B cell (primary cell): Measurements from ENCODE around the gene PACSIN1. TPM values are rescaled to one million over a fixed set of nuclear protein-coding genes. Genes with fewer than 3 reads are reported as not detected.

Experiments used
- ATAC-seq: fragments of 200-7000 bp; cut with Tn5 transposase; one replicate; pipeline ENCODE4 v1.10.0; 2021; ENCODE audit warnings: low read depth, mild to moderate bottlenecking, moderate number of reproducible peaks, moderate library complexity
- CTCF ChIA-PET: fragments of 350-600 bp; sonication (Branson Sonifier 250); formaldehyde crosslinking; loops from one replicate; lab custom pipeline; 2021; ENCODE audit warnings: antibody characterized with exemption, inconsistent platforms; lab: Charles Lee
- POLR2A ChIA-PET: fragments of 350-600 bp; sonication (Branson Sonifier 250); formaldehyde crosslinking; loops from one replicate; lab custom pipeline; 2021; ENCODE audit warnings: antibody characterized with exemption; lab: Charles Lee
- DNase-seq: peaks from one replicate; pipeline ENCODE4 v3.0.0; 2013
- H2AFZ ChIP-seq: 2 replicates; pipeline ENCODE4 v1.6.1; 2012; ENCODE audit warnings: mild to moderate bottlenecking, low read depth, low read length; ENCODE audit not compliant: insufficient read depth, poor library complexity, severe bottlenecking
- H3K27ac ChIP-seq, 2 donors: 1 replicate in 1 of 2; 2 replicates in 1 of 2; pipeline ENCODE4 v1.5.1; 2012 to 2013; ENCODE audit warnings: low read length in 2 of 2, mild to moderate bottlenecking in 2 of 2, moderate library complexity in 1 of 2
- H3K27me3 ChIP-seq, 4 experiments: fragments of 200-600 bp in 1 of 4; sonication (generic) in 1 of 4; replicated peaks in 1 of 4; 1 replicate in 2 of 4; 2 replicates in 2 of 4; pipeline versions ENCODE4 v1.6.1 to v1.7.0; 2013 to 2016; ENCODE audit warnings: low read length in 3 of 4, mild to moderate bottlenecking in 2 of 4, mixed read lengths in 1 of 4, moderate library complexity in 1 of 4; ENCODE audit not compliant: insufficient read depth in 4 of 4, control insufficient read depth in 3 of 4; ENCODE audit errors: control extremely low read depth in 1 of 4
- H3K36me3 ChIP-seq, 2 experiments: replicated peaks in 1 of 2; 1 replicate in 1 of 2; 2 replicates in 1 of 2; pipeline versions ENCODE4 v1.6.1 to v1.7.1; 2013; ENCODE audit warnings: low read length in 1 of 2; ENCODE audit not compliant: insufficient read depth in 2 of 2, control insufficient read depth in 1 of 2; ENCODE audit errors: control extremely low read depth in 1 of 2, extremely low read depth in 1 of 2
- H3K4me1 ChIP-seq, 2 donors: fragments of 200-600 bp in 1 of 2; sonication (generic) in 1 of 2; 1 replicate in 1 of 2; 2 replicates in 1 of 2; pipeline versions ENCODE4 v1.5.1 to v1.6.1; 2013 to 2017; ENCODE audit warnings: low read length in 2 of 2; ENCODE audit not compliant: control insufficient read depth in 2 of 2, insufficient read depth in 2 of 2
- H3K4me2 ChIP-seq: replicated peaks from 2 replicates; pipeline ENCODE3; 2012; ENCODE audit warnings: mild to moderate bottlenecking, low read depth, low read length; ENCODE audit not compliant: poor library complexity, severe bottlenecking
- H3K4me3 ChIP-seq, 5 experiments: fragments of 200-600 bp in 1 of 5; sonication (generic) in 1 of 5; 1 replicate in 3 of 5; 2 replicates in 2 of 5; pipeline versions ENCODE4 v1.5.1 to v1.7.0; 2011 to 2016; ENCODE audit warnings: low read length in 4 of 5, mild to moderate bottlenecking in 4 of 5, low read depth in 2 of 5, control low read depth in 1 of 5, moderate library complexity in 1 of 5; ENCODE audit not compliant: insufficient read depth in 1 of 5; ENCODE audit errors: control extremely low read depth in 1 of 5, extremely low read depth in 1 of 5
- H3K79me2 ChIP-seq: fragments of 200-600 bp; sonication (generic); one replicate; pipeline ENCODE4 v1.6.0; 2016; ENCODE audit warnings: low read length; ENCODE audit not compliant: control insufficient read depth, insufficient read depth
- H3K9ac ChIP-seq: fragments of 200-600 bp; sonication (generic); 2 replicates; pipeline ENCODE4 v1.6.1; 2017; ENCODE audit warnings: mild to moderate bottlenecking, low read length, moderate library complexity
- H3K9me3 ChIP-seq, 3 donors: one replicate each; pipeline versions ENCODE4 v1.6.1 to v1.7.1; 2013; ENCODE audit warnings: low read length in 2 of 3; ENCODE audit not compliant: control insufficient read depth in 2 of 3, insufficient read depth in 1 of 3; ENCODE audit errors: control extremely low read depth in 1 of 3
- H4K20me1 ChIP-seq: 2 replicates; pipeline ENCODE4 v1.6.0; 2012; ENCODE audit warnings: mild to moderate bottlenecking, low read length; ENCODE audit not compliant: insufficient read depth, control insufficient read depth, poor library complexity, severe bottlenecking
- H3K27ac Mint-ChIP-seq: one replicate; pipeline ENCODE4 v1.8.0; 2021; ENCODE audit warnings: mixed read lengths
- H3K27me3 Mint-ChIP-seq: one replicate; pipeline ENCODE4 v1.8.0; 2021; ENCODE audit warnings: mixed read lengths
- H3K4me1 Mint-ChIP-seq: one replicate; pipeline ENCODE4 v1.8.0; 2021; ENCODE audit warnings: mixed read lengths
- H3K4me3 Mint-ChIP-seq: one replicate; pipeline ENCODE4 v1.8.0; 2021; ENCODE audit warnings: mixed read lengths
- H3K9me3 Mint-ChIP-seq: one replicate; pipeline ENCODE4 v1.8.0; 2022; ENCODE audit warnings: mixed read lengths; ENCODE audit not compliant: insufficient read depth
- EZH2 ChIP-seq: IDR thresholded peaks from 2 replicates; pipeline ENCODE4 v1.6.1; 2012; ENCODE audit warnings: borderline replicate concordance, low read depth, mild to moderate bottlenecking, moderate library complexity, low read length; ENCODE audit not compliant: insufficient read depth, poor library complexity, severe bottlenecking
- WGBS: methylation state at CpG from one replicate; pipeline ENCODE4 v1.1.5; 2013; ENCODE audit warnings: missing lambda C conversion rate; ENCODE audit not compliant: insufficient coverage; 5-methylcytosine and 5-hydroxymethylcytosine counted together
- intact Hi-C: fragments of 100-400 bp; cut with micrococcal nuclease; formaldehyde crosslinking; loops from one replicate; pipeline ENCODE4 v1.10.0; 2022
- polyA plus RNA-seq: library from polyadenylated mRNA; depleted of rRNA; stranded (reverse); fragments of >200 nt; gene quantifications from 2 replicates; pipeline ENCODE4 v1.2.3, GENCODE V29; 2012
- total RNA-seq, 2 donors: library from RNA; stranded (reverse); fragments of 120-200 nt in 1 of 2; gene quantifications; 1 replicate in 1 of 2; 2 replicates in 1 of 2; pipeline versions ENCODE4 v1.2.3 to v1.2.4, GENCODE V29; 2013 to 2022
- TF ChIP-seq, protein P1 (sequence below): fragments of 200-600 bp; IDR thresholded peaks from one replicate; pipeline ENCODE4 v1.8.0; 2022; ENCODE audit warnings: antibody characterized with exemption, mild to moderate bottlenecking

PACSIN1 gene
- total and polyA plus RNA-seq, 2 donors (not counting 1 experiment from before 2014, with no cell fraction given) = 0.18 to 0.20 TPM

DNA sequence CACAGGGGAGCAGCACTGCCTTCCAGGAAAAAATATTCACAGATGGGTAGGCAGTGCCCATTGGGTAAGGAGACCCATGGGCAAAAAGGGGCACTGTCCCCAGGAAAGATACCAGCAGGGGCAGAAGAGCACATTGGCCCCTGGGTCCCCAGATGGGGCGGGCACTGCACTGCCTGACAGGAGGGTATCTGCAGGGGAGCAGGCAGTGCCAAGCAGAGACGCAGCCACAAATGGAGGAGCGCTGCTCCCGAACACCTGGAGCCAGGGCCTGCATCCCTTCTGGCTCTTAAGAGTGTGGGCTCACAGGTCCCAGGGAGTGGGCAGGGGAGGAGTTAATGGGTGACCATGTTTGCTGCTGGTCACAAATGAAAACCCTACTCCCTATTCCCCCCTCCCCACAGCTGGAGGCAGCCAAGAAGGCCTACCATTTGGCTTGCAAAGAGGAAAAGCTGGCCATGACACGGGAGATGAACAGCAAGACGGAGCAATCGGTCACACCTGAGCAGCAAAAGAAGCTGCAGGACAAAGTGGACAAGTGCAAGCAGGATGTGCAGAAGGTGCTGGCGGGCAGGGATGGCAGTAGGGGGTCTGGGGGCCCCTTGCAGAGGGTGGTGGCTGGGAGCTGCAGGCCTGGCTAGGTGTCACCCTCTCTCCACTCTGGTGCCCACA is 63.3 kb downstream of the PACSIN1 start:
- Histone ChIP-seq H3K4me3 (no peak overlapping the region), H3K4me1 (peaks cover 7 to 13% of the 10 kb centered on the region in 2 donors), H3K27me3 (no peaks in the 10 kb centered on the region), H2AFZ (no peak overlapping the region), H3K79me2 (no peaks in the 10 kb centered on the region), H3K36me3 (no peaks in the 10 kb centered on the region), H3K4me2 (no peak overlapping the region), H3K9ac (no peak overlapping the region), H3K9me3 (no peaks in the 10 kb centered on the region), H3K27ac (no peak overlapping the region), H4K20me1 (no peaks in the 10 kb centered on the region)
- TF ChIP-seq EZH2 = no peak
- ATAC-seq = no peak
- intact Hi-C loops = loop anchor here (10.0 kb wide), 1 partner anchor 344 kb away; no protein-coding TSS in a partner anchor
- no peaks in the 10 kb centered on the region for H3K27me3 Mint-ChIP-seq
- peak overlapping the region; percentile 50 for H3K27ac Mint-ChIP-seq
- peaks cover 10% of the 10 kb centered on the region for H3K4me1 Mint-ChIP-seq
- POLR2A ChIA-PET = no interaction called here
- H3K4me3 Mint-ChIP-seq = no peak overlapping the region
- H3K9me3 Mint-ChIP-seq = no peaks in the 10 kb centered on the region
- WGBS = 95% methylated on average over 8 of the region's 8 CpGs
- CTCF ChIA-PET = interaction anchor here (3.4 kb wide), 1 partner anchor 80 kb away, joined by 19 read pairs; no protein-coding TSS in a partner anchor
- DNase-seq = no peak

DNA sequence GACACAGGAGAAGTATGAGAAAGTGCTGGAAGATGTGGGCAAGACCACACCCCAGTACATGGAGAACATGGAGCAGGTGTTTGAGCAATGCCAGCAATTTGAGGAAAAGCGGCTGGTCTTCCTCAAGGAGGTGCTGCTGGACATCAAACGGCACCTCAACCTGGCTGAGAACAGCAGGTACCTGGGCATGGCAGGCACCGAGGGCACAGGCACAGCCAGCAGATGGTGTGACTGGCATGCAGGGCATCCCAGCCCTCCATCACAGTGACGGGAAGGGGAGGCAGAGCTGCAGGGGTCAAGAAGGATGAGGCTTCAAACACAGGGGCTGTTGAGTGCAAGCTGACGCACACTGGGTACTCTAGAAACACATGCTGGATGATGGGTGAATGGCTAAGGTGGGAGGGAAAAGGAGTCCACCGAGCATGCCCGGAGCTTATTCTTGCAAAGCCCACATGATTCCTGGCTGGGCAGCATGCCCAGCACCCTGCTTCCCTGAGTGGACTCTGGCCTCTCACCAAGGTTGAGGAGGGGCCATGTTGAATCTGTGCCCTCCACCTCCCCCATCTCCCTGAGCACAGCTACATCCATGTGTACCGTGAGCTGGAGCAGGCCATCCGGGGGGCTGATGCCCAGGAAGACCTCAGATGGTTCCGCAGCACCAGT is 63.9 kb downstream of the PACSIN1 start:
- Histone ChIP-seq H3K27ac (no peak overlapping the region), H3K27me3 (no peaks in the 10 kb centered on the region), H3K4me3 (no peak overlapping the region), H3K4me2 (no peak overlapping the region), H2AFZ (no peak overlapping the region), H3K36me3 (no peaks in the 10 kb centered on the region), H3K9me3 (no peaks in the 10 kb centered on the region), H4K20me1 (no peaks in the 10 kb centered on the region), H3K9ac (no peak overlapping the region), H3K79me2 (no peaks in the 10 kb centered on the region), H3K4me1 (peaks cover 7 to 13% of the 10 kb centered on the region in 2 donors)
- CTCF ChIA-PET = no interaction called here
- H3K4me3 Mint-ChIP-seq = no peak overlapping the region
- ATAC-seq = no peak
- H3K27ac Mint-ChIP-seq = peak overlapping the region; percentile 50
- TF ChIP-seq, protein P1, sequence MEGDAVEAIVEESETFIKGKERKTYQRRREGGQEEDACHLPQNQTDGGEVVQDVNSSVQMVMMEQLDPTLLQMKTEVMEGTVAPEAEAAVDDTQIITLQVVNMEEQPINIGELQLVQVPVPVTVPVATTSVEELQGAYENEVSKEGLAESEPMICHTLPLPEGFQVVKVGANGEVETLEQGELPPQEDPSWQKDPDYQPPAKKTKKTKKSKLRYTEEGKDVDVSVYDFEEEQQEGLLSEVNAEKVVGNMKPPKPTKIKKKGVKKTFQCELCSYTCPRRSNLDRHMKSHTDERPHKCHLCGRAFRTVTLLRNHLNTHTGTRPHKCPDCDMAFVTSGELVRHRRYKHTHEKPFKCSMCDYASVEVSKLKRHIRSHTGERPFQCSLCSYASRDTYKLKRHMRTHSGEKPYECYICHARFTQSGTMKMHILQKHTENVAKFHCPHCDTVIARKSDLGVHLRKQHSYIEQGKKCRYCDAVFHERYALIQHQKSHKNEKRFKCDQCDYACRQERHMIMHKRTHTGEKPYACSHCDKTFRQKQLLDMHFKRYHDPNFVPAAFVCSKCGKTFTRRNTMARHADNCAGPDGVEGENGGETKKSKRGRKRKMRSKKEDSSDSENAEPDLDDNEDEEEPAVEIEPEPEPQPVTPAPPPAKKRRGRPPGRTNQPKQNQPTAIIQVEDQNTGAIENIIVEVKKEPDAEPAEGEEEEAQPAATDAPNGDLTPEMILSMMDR = no peak
- TF ChIP-seq EZH2 = no peak
- POLR2A ChIA-PET = no interaction called here
- no peaks in the 10 kb centered on the region for H3K27me3 Mint-ChIP-seq
- H3K4me1 Mint-ChIP-seq = peaks cover 10% of the 10 kb centered on the region
- no peaks in the 10 kb centered on the region for H3K9me3 Mint-ChIP-seq
- 95% methylated on average over 10 of the region's 10 CpGs for WGBS
- intact Hi-C loops = loop anchor here (10.0 kb wide), 1 partner anchor 345 kb away; no protein-coding TSS in a partner anchor
- DNase-seq = no peak
